MCF 10A (cell line): ENCODE results near the gene TTR. TPM values are rescaled to one million over a fixed set of nuclear protein-coding genes. Genes with fewer than 3 reads are reported as not detected.
A peak's percentile ranks its signal among the peaks of the same experiment; 100 is the strongest.

Experiments used
- BruUV-seq: library from RNA; stranded (reverse); fragments of 400-500 nt; replicated peaks from 2 replicates; lab custom pipeline; 2021; lab: Mats Ljungman, UMichigan
- CTCF ChIA-PET: fragments of 300-600 bp; sonication (Branson Sonifier 250); formaldehyde crosslinking; extraction: SDS; loops from one replicate; lab custom pipeline; 2021; ENCODE audit warnings: antibody characterized with exemption, inconsistent platforms; lab: Yijun Ruan, JAX
- POLR2A ChIA-PET: fragments of 300-600, 350-650 bp; sonication (Branson Sonifier 250); formaldehyde crosslinking; extraction: SDS; loops from one replicate; lab custom pipeline; 2020; ENCODE audit warnings: antibody characterized with exemption, inconsistent platforms; lab: Yijun Ruan, JAX
- DNase-seq: peaks from one replicate; pipeline ENCODE4 v3.0.0-alpha.2; 2018; ENCODE audit not compliant: unreplicated experiment
- H3K27ac Mint-ChIP-seq: one replicate; pipeline ENCODE4 v1.8.0; 2022; ENCODE audit warnings: mild to moderate bottlenecking, low read depth, mixed read lengths; ENCODE audit not compliant: unreplicated experiment
- H3K27me3 Mint-ChIP-seq: one replicate; pipeline ENCODE4 v1.8.0; 2022; ENCODE audit warnings: mixed read lengths; ENCODE audit not compliant: insufficient read depth, unreplicated experiment
- H3K36me3 Mint-ChIP-seq: one replicate; pipeline ENCODE4 v1.8.0; 2022; ENCODE audit warnings: mild to moderate bottlenecking, moderate library complexity, mixed read lengths; ENCODE audit not compliant: insufficient read depth, unreplicated experiment
- H3K4me1 Mint-ChIP-seq: one replicate; pipeline ENCODE4 v1.8.0; 2022; ENCODE audit warnings: mixed read lengths; ENCODE audit not compliant: insufficient read depth, unreplicated experiment
- H3K4me3 Mint-ChIP-seq: one replicate; pipeline ENCODE4 v1.8.0; 2022; ENCODE audit warnings: mild to moderate bottlenecking, moderate library complexity, mixed read lengths; ENCODE audit not compliant: unreplicated experiment
- H3K9me3 Mint-ChIP-seq: one replicate; pipeline ENCODE4 v1.8.0; 2022; ENCODE audit warnings: mixed read lengths; ENCODE audit not compliant: unreplicated experiment
- intact Hi-C: fragments of 100-400 bp; cut with micrococcal nuclease; formaldehyde crosslinking; loops from 2 replicates; pipeline ENCODE4 v1.14.1; 2022
- total RNA-seq: library from RNA; stranded (reverse); gene quantifications from 2 replicates; pipeline ENCODE4 v1.2.3, GENCODE V29; 2022
- TF ChIP-seq, protein P1 (sequence below): fragments of 200-600 bp; IDR thresholded peaks from one replicate; pipeline ENCODE4 v1.8.0; 2022; ENCODE audit warnings: antibody characterized with exemption, mild to moderate bottlenecking; ENCODE audit not compliant: unreplicated experiment

The TTR gene
- total RNA-seq, 1 experiment from 2014 or later, result not detected

DNA sequence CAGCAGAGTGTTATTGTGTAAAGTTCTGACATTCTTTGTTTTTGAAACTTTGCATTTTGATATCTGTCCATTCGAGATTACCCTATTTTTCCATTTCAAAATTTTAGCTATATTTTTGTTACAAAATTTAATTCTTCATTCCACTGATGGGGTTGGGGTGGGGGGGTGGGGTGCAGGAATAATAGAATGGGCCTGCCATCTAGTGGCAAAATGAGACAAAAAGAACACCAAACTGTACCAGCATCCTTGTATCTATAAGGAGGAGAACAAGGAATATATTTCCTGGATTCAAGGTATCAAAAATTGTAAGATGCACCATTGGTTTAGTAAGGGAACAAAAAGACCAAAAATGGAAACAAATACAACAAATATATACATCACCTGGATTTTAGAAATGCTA, 27.9 kb upstream of the TTR start:
- H3K27me3 Mint-ChIP-seq, result no peaks in the 10 kb centered on the region
- H3K4me3 Mint-ChIP-seq, result no peak overlapping the region
- DNase-seq, result peak; percentile 24
- CTCF ChIA-PET, result interaction anchor here (0.6 to 8.0 kb wide), 23 partner anchors 9 to 1174 kb away, joined by 3 to 93 read pairs (median 3); no protein-coding TSS in a partner anchor
- TF ChIP-seq, protein P1, sequence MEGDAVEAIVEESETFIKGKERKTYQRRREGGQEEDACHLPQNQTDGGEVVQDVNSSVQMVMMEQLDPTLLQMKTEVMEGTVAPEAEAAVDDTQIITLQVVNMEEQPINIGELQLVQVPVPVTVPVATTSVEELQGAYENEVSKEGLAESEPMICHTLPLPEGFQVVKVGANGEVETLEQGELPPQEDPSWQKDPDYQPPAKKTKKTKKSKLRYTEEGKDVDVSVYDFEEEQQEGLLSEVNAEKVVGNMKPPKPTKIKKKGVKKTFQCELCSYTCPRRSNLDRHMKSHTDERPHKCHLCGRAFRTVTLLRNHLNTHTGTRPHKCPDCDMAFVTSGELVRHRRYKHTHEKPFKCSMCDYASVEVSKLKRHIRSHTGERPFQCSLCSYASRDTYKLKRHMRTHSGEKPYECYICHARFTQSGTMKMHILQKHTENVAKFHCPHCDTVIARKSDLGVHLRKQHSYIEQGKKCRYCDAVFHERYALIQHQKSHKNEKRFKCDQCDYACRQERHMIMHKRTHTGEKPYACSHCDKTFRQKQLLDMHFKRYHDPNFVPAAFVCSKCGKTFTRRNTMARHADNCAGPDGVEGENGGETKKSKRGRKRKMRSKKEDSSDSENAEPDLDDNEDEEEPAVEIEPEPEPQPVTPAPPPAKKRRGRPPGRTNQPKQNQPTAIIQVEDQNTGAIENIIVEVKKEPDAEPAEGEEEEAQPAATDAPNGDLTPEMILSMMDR, result peak; percentile 42
- H3K4me1 Mint-ChIP-seq, result no peaks in the 10 kb centered on the region
- intact Hi-C loops, result loop anchor here (2.0 kb wide), 1 partner anchor 159 kb away; no protein-coding TSS in a partner anchor
- H3K9me3 Mint-ChIP-seq, result no peaks in the 10 kb centered on the region
- POLR2A ChIA-PET, result interaction anchor here (0.5 to 1.1 kb wide), 2 partner anchors 11 to 128 kb away, joined by 3 read pairs; no protein-coding TSS in a partner anchor
- no peak overlapping the region for H3K27ac Mint-ChIP-seq
- no peaks in the 10 kb centered on the region for H3K36me3 Mint-ChIP-seq
- no TSS peak for BruUV-seq

DNA sequence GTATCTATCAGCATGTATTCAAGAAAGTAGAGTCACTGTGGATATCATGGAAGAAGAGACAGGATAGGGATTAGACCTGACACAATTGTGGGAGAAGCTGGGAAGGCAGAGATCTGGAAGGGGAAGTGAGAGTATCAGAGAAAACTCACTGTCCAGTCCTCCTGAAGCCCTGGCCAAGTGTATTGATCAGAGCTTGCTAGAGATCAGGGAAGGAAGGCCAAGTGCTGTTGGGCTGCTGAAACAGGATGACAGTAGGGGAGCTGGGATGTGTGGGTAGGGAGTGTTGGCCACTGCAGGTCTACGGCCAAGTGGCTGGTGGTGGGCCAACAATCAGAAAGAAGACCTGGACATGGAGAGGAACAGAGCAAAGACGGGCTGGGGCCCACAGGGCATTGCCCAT, 26.3 kb upstream of the TTR start:
- BruUV-seq, result no TSS peak
- ChIA-PET CTCF (interaction anchor here (0.7 to 8.0 kb wide), 7 partner anchors 9 to 159 kb away, joined by 3 to 93 read pairs (median 4); no protein-coding TSS in a partner anchor), POLR2A (interaction anchor here (0.6 kb wide), 1 partner anchor 55 kb away, joined by 4 read pairs; no protein-coding TSS in a partner anchor)
- no peaks in the 10 kb centered on the region for H3K36me3 Mint-ChIP-seq
- H3K4me3 Mint-ChIP-seq, result no peak overlapping the region
- TF ChIP-seq, protein P1, result no peak
- H3K4me1 Mint-ChIP-seq, result no peaks in the 10 kb centered on the region
- H3K27ac Mint-ChIP-seq, result no peak overlapping the region
- DNase-seq, result no peak
- intact Hi-C loops, result loop anchor here (2.0 kb wide), 1 partner anchor 157 kb away; no protein-coding TSS in a partner anchor
- no peaks in the 10 kb centered on the region for H3K27me3 Mint-ChIP-seq
- H3K9me3 Mint-ChIP-seq, result no peaks in the 10 kb centered on the region

DNA sequence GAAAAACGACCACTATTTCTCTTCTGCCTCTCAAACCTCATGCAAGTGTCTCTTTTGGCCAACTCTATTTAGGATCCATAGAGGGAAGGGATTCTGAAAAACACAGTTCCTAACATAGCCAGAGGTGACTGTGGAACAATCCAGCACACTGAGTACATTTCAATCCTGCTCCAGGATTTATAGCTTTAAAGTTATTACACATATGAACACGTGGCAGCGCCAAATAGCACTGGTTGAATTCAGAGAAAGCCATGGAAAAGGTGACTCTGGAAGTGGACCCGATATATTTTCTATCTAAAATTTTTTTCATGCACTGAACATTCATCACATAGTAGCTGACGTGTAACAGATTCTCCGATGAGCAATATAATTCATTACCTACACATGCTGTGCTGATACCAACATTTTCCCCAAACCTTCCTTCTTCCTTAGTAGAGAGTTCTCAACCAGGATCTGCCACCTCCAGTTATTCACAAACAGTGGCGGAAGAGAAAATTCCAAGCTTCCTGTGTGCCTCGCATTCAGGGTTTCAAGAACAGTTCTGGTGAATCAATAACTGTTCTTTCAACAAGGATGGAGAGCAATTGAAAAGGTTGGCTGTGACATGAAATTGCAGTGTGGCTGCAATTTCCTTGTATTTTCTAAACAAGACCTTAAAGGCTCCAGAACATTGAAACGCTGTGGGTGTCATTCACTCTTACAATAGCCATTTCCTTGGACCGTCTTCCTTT, 25.7 kb upstream of the TTR start:
- POLR2A ChIA-PET, result no interaction called here
- intact Hi-C loops, result loop anchor here (2.0 kb wide), 1 partner anchor 157 kb away; no protein-coding TSS in a partner anchor
- CTCF ChIA-PET, result interaction anchor here (0.7 to 8.0 kb wide), 6 partner anchors 9 to 159 kb away, joined by 3 to 93 read pairs (median 4); no protein-coding TSS in a partner anchor
- H3K4me1 Mint-ChIP-seq, result no peaks in the 10 kb centered on the region
- no peaks in the 10 kb centered on the region for H3K27me3 Mint-ChIP-seq
- no TSS peak for BruUV-seq
- H3K4me3 Mint-ChIP-seq, result no peak overlapping the region
- no peaks in the 10 kb centered on the region for H3K36me3 Mint-ChIP-seq
- TF ChIP-seq, protein P1, result no peak
- no peak overlapping the region for H3K27ac Mint-ChIP-seq
- DNase-seq, result no peak
- no peaks in the 10 kb centered on the region for H3K9me3 Mint-ChIP-seq

DNA sequence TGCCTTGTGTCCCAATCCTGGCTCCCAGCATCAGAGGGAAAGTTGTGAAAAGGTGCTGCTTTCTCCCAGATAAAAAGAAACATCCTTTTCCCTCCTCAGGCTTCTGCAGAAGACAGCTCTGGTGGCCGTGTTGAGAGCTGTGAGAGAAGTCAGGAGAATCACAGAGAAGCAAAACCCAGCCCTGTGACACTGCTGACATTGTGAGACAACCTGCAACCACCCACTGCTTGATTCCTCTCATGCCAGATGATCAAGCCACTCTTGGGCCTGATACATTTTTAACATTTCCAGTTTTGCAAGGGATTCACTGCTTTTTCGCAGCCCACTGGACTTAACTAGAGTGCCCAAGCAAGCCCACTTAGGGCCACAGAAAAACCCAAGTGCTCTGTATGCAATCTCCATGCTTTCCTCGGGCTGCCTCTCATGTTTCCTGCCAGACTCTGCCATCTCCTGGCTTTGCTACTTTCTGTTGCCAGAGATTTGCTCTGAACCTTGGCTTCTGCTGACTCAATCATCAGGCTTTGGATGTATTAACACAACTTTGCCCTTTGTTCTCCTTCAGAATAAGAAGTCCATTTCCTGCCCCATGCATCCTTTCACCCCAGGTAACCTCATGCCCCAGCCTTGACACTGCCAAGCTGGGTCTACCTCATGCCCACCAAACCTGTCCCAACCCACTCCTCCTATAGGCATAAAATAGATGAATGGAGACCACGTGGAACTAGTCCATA, 24.9 kb upstream of the TTR start:
- no peak overlapping the region for H3K4me3 Mint-ChIP-seq
- BruUV-seq, result no TSS peak
- TF ChIP-seq, protein P1, result no peak
- no peaks in the 10 kb centered on the region for H3K27me3 Mint-ChIP-seq
- H3K36me3 Mint-ChIP-seq, result no peaks in the 10 kb centered on the region
- CTCF ChIA-PET, result interaction anchor here (0.6 to 8.0 kb wide), 5 partner anchors 9 to 158 kb away, joined by 3 to 93 read pairs (median 5); no protein-coding TSS in a partner anchor
- POLR2A ChIA-PET, result no interaction called here
- H3K4me1 Mint-ChIP-seq, result no peaks in the 10 kb centered on the region
- no peak overlapping the region for H3K27ac Mint-ChIP-seq
- DNase-seq, result no peak
- H3K9me3 Mint-ChIP-seq, result no peaks in the 10 kb centered on the region
- intact Hi-C loops, result no loop called here
